ENCODE measurements around the gene ZNF579. TPM values are rescaled to one million over a fixed set of nuclear protein-coding genes. Genes with fewer than 3 reads are reported as not detected.
A peak's percentile ranks its signal among the peaks of the same experiment; 100 is the strongest.

The ZNF579 gene
- polyA plus RNA-seq, 2 of the 4 experiments (the other 2 are of a cell fraction): 6.5 to 16.2 TPM

DNA sequence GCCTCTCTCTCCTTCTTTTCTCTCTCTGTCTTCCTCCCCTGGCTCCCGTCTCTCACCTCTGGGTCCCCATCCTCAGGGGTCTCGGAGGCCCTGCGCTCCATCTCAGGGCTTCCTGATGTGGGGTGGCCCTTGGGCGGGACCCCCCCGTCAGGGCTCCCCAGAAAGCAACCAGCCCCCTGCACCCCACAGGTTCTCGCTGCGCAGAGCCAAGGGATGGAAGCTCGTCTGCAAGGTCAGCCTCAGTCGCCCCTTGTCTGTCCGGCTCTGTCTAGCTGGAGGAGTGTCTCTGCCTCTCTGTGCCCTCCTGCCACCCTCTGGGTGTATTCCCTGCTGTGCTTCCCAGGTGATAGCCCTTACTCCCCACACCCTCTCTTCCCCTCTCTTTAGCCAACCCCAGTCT, 35.2 kb downstream of the ZNF579 start, which contains the start of gene SBK3 (continued):
- TF ChIP-seq, protein P1, sequence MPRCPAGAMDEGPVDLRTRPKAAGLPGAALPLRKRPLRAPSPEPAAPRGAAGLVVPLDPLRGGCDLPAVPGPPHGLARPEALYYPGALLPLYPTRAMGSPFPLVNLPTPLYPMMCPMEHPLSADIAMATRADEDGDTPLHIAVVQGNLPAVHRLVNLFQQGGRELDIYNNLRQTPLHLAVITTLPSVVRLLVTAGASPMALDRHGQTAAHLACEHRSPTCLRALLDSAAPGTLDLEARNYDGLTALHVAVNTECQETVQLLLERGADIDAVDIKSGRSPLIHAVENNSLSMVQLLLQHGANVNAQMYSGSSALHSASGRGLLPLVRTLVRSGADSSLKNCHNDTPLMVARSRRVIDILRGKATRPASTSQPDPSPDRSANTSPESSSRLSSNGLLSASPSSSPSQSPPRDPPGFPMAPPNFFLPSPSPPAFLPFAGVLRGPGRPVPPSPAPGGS (IDR thresholded peaks at IDR 0.05): no peak
- TF ChIP-seq JUNB (IDR thresholded peaks at IDR 0.05): no peak
- TF ChIP-seq, protein P2, sequence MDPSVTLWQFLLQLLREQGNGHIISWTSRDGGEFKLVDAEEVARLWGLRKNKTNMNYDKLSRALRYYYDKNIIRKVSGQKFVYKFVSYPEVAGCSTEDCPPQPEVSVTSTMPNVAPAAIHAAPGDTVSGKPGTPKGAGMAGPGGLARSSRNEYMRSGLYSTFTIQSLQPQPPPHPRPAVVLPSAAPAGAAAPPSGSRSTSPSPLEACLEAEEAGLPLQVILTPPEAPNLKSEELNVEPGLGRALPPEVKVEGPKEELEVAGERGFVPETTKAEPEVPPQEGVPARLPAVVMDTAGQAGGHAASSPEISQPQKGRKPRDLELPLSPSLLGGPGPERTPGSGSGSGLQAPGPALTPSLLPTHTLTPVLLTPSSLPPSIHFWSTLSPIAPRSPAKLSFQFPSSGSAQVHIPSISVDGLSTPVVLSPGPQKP (IDR thresholded peaks at IDR 0.05; ENCODE audit: low read depth, low read length): no peak

DNA sequence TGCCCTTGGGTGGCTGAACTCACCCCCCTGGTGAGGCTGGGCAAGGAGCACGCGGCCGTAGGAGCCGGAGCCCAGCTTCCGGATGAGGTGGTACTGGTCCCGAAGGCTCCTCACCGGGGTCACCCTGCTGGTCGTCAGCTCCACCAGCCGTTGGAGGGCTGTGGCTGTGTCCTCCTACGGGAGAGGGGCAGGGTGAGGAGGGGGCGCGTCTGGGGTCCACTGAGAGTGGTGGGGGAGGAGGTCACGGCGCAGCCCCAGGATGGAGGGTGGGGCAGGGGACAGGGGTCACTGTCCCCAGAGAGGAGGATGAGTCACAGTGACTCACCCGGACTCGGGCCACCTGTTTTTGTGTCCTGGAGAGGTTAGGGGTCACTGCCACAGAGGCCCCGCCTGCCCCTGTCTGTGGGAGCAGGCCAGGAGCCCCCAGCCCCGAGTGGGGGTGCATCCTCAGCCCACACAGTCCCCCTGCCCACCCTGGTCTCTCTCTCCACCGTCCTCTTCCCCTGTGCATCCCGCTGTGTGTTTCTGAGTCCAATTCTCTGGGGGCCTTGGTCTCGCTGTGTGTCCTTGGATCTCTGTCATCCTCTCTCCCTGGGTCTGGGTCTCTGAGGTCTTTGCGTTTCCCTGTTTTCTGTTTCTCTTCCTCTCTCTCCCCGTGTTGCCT, 35.7 kb downstream of the ZNF579 start:
- Histone ChIP-seq H3K9me3 (no peaks in the 10 kb centered on the region), H3K27ac (peak overlapping the region; percentile 97 to 99; a peak in 5 of 6 replicates), H3K4me2 (peak overlapping the region; percentile 27; the same call in 2 of the 3 replicates), H3K4me3 (no peak overlapping the region), H3K4me1 (peaks cover 50% of the 10 kb centered on the region)
- TF ChIP-seq, protein P3, sequence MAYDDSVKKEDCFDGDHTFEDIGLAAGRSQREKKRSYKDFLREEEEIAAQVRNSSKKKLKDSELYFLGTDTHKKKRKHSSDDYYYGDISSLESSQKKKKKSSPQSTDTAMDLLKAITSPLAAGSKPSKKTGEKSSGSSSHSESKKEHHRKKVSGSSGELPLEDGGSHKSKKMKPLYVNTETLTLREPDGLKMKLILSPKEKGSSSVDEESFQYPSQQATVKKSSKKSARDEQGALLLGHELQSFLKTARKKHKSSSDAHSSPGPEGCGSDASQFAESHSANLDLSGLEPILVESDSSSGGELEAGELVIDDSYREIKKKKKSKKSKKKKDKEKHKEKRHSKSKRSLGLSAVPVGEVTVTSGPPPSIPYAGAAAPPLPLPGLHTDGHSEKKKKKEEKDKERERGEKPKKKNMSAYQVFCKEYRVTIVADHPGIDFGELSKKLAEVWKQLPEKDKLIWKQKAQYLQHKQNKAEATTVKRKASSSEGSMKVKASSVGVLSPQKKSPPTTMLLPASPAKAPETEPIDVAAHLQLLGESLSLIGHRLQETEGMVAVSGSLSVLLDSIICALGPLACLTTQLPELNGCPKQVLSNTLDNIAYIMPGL (CRISPR knock-in tag; IDR thresholded peaks at IDR 0.05; ENCODE audit: borderline replicate concordance): no peak
- no peak for TF ChIP-seq CHD2 (IDR thresholded peaks at IDR 0.05; ENCODE audit: low read length, partially characterized antibody)
- peak; percentile 42; the same call in 1 of the 2 replicates for TF ChIP-seq FOSL2 (IDR thresholded peaks at IDR 0.05)
- TF ChIP-seq FOSL2 (CRISPR knock-in tag; IDR thresholded peaks at IDR 0.05): peak; percentile 79
- TF ChIP-seq JUNB (IDR thresholded peaks at IDR 0.05): peak; percentile 34; the same call in 1 of the 2 replicates
- no peak for TF ChIP-seq ZC3H11A (IDR thresholded peaks at IDR 0.05)
- TF ChIP-seq ZNF302 (CRISPR knock-in tag; IDR thresholded peaks at IDR 0.05): no peak
- no peak for TF ChIP-seq RAD21 (conservative IDR thresholded peaks at IDR 0.05 in 1 of 2, IDR thresholded peaks at IDR 0.05 in 1 of 2)
- TF ChIP-seq POLR2A (IDR thresholded peaks at IDR 0.05; ENCODE audit: low read length): 0 out of 2 replicates have a peak, but pooled peaks have one; percentile 5
- DNase-seq (ENCODE audit: low read depth in 1 of 2, low spot score in 1 of 2) (no peak), FAIRE-seq (no peak), ATAC-seq (no peak)
- POLR2A ChIA-PET: no interaction called here
- CTCF ChIA-PET: interaction anchor here (0.7 to 3.4 kb wide), 4 partner anchors 10 to 28 kb away, joined by 3 to 13 read pairs (median 4); no protein-coding TSS in a partner anchor
- 70% methylated on average over 16 of the region's 23 CpGs for WGBS (ENCODE audit: missing lambda C conversion rate)

DNA sequence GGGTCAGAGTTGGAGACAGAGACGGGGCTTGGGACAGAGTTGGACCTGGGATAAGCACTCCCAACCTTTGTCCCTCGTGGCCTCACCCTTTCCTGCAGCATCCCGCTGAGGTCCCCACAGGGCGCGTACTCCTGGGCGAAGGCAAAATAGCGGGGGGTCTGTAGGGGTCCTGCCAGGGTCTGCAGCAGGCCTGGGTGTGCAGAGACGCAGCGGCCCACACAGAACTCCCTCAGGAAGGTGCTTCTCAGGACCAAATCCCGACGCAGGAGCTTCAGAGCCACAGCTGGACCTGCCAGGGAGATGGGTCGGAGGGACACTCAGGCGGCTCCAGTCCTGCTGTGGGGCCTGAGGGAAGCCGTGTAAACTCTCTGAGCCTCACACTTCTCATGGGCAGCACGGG, 36.6 kb downstream of the ZNF579 start:
- ATAC-seq (no peak), FAIRE-seq (no peak), DNase-seq (ENCODE audit: low read depth in 1 of 2, low spot score in 1 of 2) (no peak)
- ChIA-PET POLR2A (no interaction called here), CTCF (interaction anchor here (0.7 to 1.4 kb wide), 3 partner anchors 9 to 27 kb away, joined by 3 to 5 read pairs (median 3); no protein-coding TSS in a partner anchor)
- WGBS (ENCODE audit: missing lambda C conversion rate): 89% methylated on average over 15 of the region's 15 CpGs
- TF ChIP-seq, protein P4, sequence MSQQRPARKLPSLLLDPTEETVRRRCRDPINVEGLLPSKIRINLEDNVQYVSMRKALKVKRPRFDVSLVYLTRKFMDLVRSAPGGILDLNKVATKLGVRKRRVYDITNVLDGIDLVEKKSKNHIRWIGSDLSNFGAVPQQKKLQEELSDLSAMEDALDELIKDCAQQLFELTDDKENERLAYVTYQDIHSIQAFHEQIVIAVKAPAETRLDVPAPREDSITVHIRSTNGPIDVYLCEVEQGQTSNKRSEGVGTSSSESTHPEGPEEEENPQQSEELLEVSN (IDR thresholded peaks at IDR 0.05; ENCODE audit: borderline replicate concordance, low read depth): no peak
- no peak for TF ChIP-seq ZFP36 (IDR thresholded peaks at IDR 0.05; ENCODE audit: borderline replicate concordance, partially characterized antibody)
- TF ChIP-seq FOSB (CRISPR knock-in tag; IDR thresholded peaks at IDR 0.05): no peak
- no peak for TF ChIP-seq RNF2 (IDR thresholded peaks at IDR 0.05; ENCODE audit: borderline replicate concordance, low read depth)
- no peak for TF ChIP-seq FOXS1 (CRISPR knock-in tag; IDR thresholded peaks at IDR 0.05)
- no peak for TF ChIP-seq FOSL2 (IDR thresholded peaks at IDR 0.05)
- TF ChIP-seq FOSL2 (CRISPR knock-in tag; IDR thresholded peaks at IDR 0.05): no peak
- TF ChIP-seq, protein P5, sequence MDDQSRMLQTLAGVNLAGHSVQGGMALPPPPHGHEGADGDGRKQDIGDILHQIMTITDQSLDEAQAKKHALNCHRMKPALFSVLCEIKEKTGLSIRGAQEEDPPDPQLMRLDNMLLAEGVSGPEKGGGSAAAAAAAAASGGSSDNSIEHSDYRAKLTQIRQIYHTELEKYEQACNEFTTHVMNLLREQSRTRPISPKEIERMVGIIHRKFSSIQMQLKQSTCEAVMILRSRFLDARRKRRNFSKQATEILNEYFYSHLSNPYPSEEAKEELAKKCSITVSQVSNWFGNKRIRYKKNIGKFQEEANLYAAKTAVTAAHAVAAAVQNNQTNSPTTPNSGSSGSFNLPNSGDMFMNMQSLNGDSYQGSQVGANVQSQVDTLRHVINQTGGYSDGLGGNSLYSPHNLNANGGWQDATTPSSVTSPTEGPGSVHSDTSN (IDR thresholded peaks at IDR 0.05): no peak
- TF ChIP-seq JUN (IDR thresholded peaks at IDR 0.05): no peak
- no peak for TF ChIP-seq HOXB5 (CRISPR knock-in tag; IDR thresholded peaks at IDR 0.05)
- no peak for TF ChIP-seq HOXB13 (CRISPR knock-in tag; IDR thresholded peaks at IDR 0.05; ENCODE audit: low read depth)
- no peak for TF ChIP-seq ZSCAN20 (CRISPR knock-in tag; IDR thresholded peaks at IDR 0.05)
- TF ChIP-seq, protein P6, sequence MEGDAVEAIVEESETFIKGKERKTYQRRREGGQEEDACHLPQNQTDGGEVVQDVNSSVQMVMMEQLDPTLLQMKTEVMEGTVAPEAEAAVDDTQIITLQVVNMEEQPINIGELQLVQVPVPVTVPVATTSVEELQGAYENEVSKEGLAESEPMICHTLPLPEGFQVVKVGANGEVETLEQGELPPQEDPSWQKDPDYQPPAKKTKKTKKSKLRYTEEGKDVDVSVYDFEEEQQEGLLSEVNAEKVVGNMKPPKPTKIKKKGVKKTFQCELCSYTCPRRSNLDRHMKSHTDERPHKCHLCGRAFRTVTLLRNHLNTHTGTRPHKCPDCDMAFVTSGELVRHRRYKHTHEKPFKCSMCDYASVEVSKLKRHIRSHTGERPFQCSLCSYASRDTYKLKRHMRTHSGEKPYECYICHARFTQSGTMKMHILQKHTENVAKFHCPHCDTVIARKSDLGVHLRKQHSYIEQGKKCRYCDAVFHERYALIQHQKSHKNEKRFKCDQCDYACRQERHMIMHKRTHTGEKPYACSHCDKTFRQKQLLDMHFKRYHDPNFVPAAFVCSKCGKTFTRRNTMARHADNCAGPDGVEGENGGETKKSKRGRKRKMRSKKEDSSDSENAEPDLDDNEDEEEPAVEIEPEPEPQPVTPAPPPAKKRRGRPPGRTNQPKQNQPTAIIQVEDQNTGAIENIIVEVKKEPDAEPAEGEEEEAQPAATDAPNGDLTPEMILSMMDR (IDR thresholded peaks at IDR 0.05): no peak
- TF ChIP-seq, protein P1 (IDR thresholded peaks at IDR 0.05): no peak
- no peak for TF ChIP-seq RFX5 (IDR thresholded peaks at IDR 0.05)
- Histone ChIP-seq H3K4me1 (peaks cover 44% of the 10 kb centered on the region), H3K4me3 (no peak overlapping the region), H3K27ac (peak overlapping the region in 1 of 2 experiments; percentile 99; a peak in 3 of 6 replicates), H3K9me3 (no peaks in the 10 kb centered on the region), H3K4me2 (no peak overlapping the region)

All from A549 (cell line).